Activated naive CD8-positive, alpha-beta T cell (primary cell): ENCODE data around the gene DLGAP4.

Experiments used
- H3K27ac Mint-ChIP-seq: one replicate; pipeline ENCODE4 v1.8.0; 2021; ENCODE audit warnings: mixed read lengths
- H3K27me3 Mint-ChIP-seq: one replicate; pipeline ENCODE4 v1.8.0; 2021; ENCODE audit warnings: mixed read lengths
- H3K36me3 Mint-ChIP-seq: one replicate; pipeline ENCODE4 v1.8.0; 2021; ENCODE audit warnings: mixed read lengths
- H3K4me1 Mint-ChIP-seq: one replicate; pipeline ENCODE4 v1.8.0; 2021; ENCODE audit warnings: low read depth, mixed read lengths
- H3K4me3 Mint-ChIP-seq: one replicate; pipeline ENCODE4 v1.8.0; 2021; ENCODE audit warnings: mild to moderate bottlenecking, mixed read lengths
- H3K9me3 Mint-ChIP-seq: one replicate; pipeline ENCODE4 v1.8.0; 2021; ENCODE audit warnings: low read depth, mixed read lengths

The DLGAP4 gene

DNA sequence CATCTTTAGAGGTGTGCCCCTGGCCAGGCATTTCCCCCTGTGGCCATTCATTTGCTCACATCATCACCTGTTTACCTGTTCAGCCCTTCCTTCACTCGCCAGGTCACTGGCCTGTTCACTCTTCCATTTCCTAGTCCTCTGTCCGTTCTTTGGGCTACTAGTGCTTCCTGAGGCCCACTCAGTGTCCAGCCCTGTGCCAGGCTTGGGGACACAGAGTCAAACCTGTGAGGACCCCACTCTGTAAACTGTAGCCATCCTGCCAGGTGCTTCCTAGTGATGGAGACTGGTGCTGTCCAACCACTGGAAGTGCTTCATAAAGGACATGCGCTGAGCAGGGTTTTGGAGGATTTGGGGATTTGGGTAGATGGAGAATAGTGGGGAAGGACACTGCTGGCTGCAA, 3.5 kb downstream of the DLGAP4 start:
- H3K27ac Mint-ChIP-seq: no peak overlapping the region
- peaks cover 31% of the 10 kb centered on the region for H3K27me3 Mint-ChIP-seq

DNA sequence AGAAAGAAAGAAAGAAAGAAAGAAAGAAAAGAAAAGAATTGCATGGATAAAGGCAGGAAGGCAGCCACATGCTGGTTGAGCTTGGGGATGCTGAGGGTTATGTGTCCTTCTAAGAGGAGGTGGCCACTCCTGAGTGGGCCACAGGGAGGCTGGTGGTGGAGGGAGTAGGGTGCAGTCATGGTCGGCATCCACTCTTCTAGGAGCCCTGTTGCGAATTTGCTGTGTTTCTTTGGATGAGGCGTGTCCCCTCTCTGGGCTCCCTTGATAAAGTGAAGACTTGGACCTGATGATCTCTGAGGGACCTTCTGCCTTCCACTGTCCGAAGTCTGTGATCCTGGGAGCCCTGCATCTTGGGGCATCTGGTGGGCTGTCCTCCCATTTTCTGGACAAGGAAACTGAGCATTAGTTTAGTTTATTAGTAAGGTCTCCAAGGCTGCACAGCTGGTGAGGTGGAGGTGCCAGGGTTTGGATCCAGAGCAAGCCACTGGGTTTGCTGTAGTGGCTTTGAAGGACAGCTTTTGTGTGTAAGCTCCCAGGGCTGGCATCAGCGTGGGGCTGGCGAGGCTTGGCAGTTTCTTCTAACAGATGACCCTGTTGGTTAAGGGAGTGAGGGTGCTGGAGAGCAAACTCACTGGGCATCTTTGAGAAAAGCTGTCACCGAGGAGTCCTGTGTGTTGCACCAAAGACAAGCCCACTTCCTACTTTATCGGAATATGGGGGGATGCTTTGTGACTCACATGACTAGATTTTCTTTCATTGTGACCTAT, 4.3 kb downstream of the DLGAP4 start:
- Mint-ChIP-seq H3K4me3 (no peak overlapping the region), H3K36me3 (no peaks in the 10 kb centered on the region), H3K9me3 (no peaks in the 10 kb centered on the region), H3K27ac (no peak overlapping the region), H3K4me1 (peaks cover 4% of the 10 kb centered on the region), H3K27me3 (peaks cover 24% of the 10 kb centered on the region)

More for the DNA sequence above, 3.5 kb downstream of the DLGAP4 start:
- H3K36me3 Mint-ChIP-seq: no peaks in the 10 kb centered on the region
- H3K9me3 Mint-ChIP-seq: no peaks in the 10 kb centered on the region
- no peak overlapping the region for H3K4me3 Mint-ChIP-seq
- H3K4me1 Mint-ChIP-seq: peaks cover 10% of the 10 kb centered on the region

DNA sequence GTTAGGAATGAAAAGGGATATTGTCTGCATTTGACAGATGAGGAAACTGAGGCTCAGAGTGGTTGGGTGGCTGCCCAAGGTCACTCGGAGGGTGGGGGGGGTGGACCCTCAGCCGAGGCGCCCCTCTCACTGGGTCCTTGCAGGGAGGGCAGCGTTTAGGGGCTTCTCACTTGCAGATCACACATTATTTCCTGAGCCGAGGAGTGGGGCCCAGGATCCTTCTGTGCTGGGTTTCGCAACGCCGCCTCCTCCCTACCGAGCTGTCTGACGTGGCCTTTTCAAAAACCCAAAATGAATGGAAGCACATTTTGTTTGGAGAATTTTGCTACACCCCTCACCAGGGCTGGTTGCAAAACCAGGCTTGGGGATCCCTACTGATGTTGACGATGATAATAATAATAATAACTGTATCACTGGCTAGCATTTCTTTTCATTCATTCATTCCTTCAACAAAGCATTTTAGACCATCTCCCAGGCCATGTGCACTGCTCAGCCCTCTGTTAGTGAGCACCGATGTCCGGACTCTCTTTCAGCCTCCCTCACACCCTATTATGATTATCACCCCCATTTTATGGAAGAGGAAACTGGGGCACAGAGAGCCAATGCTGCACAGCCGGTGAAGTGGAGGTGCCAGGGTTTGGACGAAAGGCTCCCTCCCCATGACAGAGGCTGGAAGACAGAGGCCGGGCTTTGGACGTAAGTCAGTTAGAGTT, 5.2 kb downstream of the DLGAP4 start:
- Mint-ChIP-seq H3K9me3 (no peaks in the 10 kb centered on the region), H3K36me3 (no peaks in the 10 kb centered on the region), H3K4me3 (no peak overlapping the region), H3K27ac (no peak overlapping the region), H3K27me3 (peaks cover 22% of the 10 kb centered on the region), H3K4me1 (peaks cover 2% of the 10 kb centered on the region)

DNA sequence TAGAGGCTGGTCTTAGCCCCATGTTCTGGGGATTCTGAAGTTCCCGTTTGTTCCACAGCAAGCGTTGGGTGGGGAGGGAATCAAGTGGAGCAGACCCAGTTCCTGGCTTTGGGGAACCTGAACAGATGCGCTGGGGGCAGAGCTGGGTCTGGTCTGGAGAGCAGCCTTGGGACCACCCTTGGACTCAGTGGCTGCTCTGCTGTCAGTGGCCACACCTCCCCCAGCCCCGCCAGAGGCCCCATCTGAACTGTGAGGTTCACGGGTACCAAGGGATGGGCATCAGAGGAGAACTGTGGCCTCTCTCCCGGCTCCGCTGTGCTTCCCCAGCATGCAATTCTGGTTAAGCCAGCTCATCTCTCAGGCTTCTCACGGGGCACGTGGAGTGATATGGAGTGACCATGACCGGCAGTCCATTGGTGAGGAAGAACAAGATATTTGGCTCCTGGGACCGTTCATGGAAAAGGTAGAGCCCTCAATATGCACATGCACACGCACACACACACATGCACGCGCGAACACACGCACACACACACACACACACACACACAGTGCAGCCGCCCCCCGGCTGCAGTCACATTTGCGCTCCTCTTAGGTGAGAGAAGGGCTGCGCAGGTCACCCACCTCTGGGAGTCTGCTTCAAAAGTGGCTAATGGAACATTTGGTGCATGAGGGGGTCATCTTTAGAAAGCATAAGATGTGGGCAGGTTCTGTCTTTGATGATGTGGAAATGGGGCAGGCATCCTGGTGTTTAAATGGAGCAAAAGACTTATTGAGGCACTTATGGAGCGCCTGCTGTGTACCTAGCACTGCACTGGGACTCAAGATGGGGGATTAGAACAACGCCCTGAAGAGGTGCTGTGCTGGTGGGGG, 6.0 kb downstream of the DLGAP4 start:
- H3K9me3 Mint-ChIP-seq: no peaks in the 10 kb centered on the region
- no peak overlapping the region for H3K4me3 Mint-ChIP-seq
- peaks cover 2% of the 10 kb centered on the region for H3K4me1 Mint-ChIP-seq
- peaks cover 22% of the 10 kb centered on the region for H3K27me3 Mint-ChIP-seq
- no peak overlapping the region for H3K27ac Mint-ChIP-seq
- no peaks in the 10 kb centered on the region for H3K36me3 Mint-ChIP-seq

DNA sequence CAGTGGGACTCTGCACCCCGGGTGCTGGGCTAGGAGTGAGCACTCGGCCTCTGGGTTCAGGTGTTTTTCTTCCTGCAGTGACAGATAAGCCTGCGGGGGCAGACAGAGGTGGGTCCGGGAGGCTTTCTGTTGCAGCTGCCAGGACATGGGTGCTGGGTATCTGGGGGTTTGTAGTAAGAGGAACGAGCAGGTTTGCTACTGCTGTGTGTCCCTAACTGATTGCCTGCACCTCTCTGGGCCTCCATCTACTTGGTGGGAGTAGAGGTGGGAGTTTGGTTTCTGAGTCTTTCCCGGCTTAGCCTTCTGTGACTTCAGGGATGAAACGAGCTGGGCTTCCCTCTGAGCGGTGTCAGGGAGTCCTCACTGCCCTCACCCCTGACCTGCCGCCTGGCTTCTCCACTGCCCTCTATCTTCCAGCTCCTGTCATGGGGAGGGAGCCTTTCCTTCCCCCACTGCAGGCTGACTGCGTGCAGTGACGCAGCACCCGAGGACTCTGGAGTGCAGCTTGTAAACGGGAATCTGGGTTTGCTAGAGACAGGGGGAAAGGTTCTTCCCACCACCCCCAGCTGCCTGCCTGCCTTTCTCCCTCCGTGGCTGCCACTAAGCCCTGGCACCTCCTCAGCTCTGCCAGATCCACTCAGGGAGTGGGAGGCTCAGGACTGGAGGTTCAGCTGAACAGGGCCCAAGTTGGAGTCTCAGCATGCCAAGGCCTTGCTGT, 6.7 kb downstream of the DLGAP4 start:
- Mint-ChIP-seq H3K36me3 (no peaks in the 10 kb centered on the region), H3K27ac (no peak overlapping the region), H3K9me3 (no peaks in the 10 kb centered on the region), H3K4me1 (no peaks in the 10 kb centered on the region), H3K4me3 (no peak overlapping the region), H3K27me3 (peaks cover 20% of the 10 kb centered on the region)

DNA sequence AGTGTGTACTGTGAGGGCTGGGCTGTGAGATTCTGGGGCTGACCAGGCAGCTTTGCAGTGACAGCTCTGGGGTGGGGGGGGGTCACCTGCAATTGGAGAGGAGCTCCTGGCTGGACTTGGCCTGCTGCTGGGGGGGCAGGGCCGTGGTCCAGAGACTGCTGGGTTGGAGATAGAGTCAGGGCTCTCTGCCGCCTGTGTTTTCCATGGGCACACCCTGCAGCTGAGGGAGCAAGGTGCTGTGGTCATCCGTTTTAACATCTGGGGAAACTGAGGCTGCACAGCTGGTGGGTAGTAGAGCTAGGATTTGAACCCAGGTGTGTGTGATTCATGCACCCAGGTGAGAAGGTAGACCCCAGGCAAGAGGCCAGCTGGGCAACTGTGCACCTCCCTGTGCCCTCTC, 7.3 kb downstream of the DLGAP4 start:
- Mint-ChIP-seq H3K27ac (no peak overlapping the region), H3K9me3 (no peaks in the 10 kb centered on the region), H3K36me3 (no peaks in the 10 kb centered on the region), H3K4me1 (no peaks in the 10 kb centered on the region), H3K27me3 (peaks cover 17% of the 10 kb centered on the region), H3K4me3 (no peak overlapping the region)

DNA sequence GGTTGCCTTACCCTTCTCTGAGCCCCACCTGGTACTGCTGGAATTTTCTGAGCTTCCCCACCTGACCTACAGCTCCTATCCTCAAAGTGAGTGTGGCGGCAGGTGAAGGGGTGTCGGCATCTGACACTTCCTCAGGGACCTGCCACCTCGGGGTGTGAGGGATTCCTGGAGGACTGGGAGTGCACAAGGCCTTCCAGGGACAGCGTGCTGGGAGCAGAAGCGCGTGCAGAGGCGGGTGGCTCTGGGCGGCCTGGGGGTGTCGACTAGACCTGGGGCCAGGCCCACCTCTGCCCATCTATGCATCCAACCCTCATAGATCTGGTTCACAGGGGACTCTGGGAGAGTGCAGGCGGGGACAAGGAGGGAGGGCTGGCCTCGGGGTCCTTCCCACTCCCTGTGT, 7.8 kb downstream of the DLGAP4 start:
- Mint-ChIP-seq H3K27ac (no peak overlapping the region), H3K4me1 (no peaks in the 10 kb centered on the region), H3K4me3 (no peak overlapping the region), H3K9me3 (no peaks in the 10 kb centered on the region), H3K36me3 (no peaks in the 10 kb centered on the region), H3K27me3 (peaks cover 14% of the 10 kb centered on the region)

DNA sequence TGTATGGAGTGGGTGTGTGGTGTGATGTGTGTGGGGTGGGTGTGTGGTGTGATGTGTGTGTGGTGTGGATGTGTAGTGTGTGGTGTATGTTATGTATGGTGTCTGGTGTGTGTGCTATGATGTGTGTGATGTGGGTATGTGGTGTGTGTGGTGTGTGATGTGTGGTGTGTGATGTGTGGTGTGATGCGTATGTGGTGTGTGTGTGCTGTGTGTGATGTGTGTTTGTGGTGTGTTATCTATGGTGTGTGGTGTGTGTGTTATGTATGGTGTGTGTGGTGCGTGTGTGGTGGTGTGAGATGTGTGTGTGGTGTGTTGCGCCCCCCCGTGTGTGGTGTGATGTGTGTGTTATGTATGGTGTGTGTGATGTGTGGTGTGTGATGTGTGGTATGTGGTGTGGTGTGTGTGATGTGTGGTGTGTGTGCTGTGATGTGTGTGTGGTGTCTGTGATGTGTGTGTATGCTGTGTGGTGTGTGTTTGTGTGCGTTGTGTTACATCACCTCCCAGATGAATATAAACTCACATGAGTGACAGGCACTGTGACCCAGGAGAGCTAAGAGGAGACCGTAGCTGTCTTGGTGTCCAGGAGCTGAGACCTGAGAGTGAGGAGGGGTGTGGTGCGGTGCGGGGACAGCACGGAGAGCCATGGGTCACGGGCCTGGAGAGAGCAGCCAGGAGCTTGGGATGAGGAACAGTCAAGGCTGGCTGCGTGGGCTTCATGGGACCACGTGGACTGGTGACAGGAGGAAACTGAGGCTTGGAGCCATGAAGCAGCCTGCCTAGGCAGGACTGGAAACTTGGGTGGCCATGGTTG, 8.8 kb downstream of the DLGAP4 start:
- no peaks in the 10 kb centered on the region for H3K4me1 Mint-ChIP-seq
- no peak overlapping the region for H3K4me3 Mint-ChIP-seq
- H3K27ac Mint-ChIP-seq: no peak overlapping the region
- H3K9me3 Mint-ChIP-seq: no peaks in the 10 kb centered on the region
- no peaks in the 10 kb centered on the region for H3K36me3 Mint-ChIP-seq
- H3K27me3 Mint-ChIP-seq: peaks cover 6% of the 10 kb centered on the region

DNA sequence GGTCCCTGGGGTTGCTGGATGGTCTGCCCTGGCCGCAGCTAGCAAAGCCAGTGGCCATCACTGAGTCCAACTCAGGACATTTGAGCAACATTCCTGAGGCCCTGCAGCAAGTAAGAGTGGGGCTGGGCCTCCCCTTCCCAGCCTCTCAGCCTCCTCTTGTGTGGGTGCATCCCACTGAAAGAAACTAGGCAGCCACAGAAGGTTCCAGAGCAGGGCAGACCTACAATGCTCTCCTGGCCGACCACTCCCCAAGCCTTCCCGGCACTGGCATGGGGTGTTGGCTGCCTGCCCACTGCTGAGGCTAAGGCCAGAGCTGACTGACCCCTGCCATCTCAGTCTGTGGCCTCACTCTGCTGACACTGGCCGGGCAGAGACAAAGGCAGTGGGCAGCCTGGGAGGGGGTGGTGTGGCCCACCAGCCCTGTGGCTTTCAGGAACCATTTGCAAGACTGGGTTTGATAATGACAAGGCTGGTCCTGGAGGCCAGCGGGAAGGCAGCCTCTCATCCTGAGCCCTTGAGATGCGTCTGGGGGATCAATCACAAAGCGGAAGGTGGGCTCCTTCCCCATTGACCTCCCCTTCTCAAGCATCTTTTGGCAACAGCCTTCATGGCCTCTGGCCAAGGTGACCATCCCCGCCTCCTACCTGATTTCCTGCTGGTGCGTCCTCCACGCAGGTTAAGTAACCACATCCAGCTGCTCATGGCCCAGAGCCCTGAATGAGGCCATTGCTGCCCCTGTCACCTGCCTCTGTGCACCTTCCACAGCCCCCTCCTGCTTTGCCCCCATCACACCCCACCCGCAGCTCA, 9.6 kb downstream of the DLGAP4 start:
- Mint-ChIP-seq H3K4me3 (no peak overlapping the region), H3K27me3 (peaks cover 1% of the 10 kb centered on the region), H3K36me3 (no peaks in the 10 kb centered on the region), H3K4me1 (no peaks in the 10 kb centered on the region), H3K9me3 (no peaks in the 10 kb centered on the region), H3K27ac (no peak overlapping the region)

DNA sequence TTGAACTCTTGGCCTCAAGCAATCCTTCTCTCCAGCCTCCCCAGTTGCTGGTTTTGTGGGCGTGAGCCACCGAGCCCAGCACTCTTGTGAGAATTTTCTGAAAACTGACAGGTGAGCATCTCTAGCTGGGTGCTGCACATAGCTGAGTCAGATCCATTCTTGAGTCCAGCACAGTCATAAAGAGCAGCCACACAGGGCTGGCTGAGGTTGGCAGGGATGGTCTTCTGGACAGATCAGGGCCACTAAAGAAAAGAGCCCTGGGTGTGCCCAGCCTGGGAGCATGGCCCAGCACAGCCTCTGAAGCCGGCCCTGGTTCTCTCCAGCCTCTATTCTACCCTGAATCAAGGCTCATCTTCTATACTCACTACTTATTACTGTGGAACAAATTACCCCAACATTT, 11.5 kb downstream of the DLGAP4 start:
- Mint-ChIP-seq H3K4me1 (no peaks in the 10 kb centered on the region), H3K9me3 (no peaks in the 10 kb centered on the region), H3K27me3 (peaks cover 4% of the 10 kb centered on the region), H3K4me3 (no peak overlapping the region), H3K36me3 (no peaks in the 10 kb centered on the region), H3K27ac (no peak overlapping the region)

DNA sequence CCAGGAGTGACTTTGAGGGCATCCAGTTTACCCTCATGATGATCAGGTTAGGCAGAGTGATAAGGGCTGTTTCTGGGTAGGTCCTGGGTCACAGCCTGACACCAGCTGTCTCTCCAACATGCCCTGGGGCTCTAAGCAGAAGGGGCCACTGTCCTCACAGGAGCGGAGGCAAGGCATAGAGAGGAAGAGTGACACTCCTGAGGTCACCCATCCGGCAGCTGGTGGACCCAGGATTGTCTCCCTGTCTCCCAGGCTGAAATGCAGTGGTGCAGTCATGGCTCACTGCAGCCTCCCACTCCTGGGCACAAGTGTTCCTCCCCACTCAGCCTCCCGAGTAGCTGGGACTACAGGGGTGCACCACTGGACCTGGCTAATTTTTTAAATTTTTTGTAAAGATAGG, 12.0 kb downstream of the DLGAP4 start:
- peaks cover 4% of the 10 kb centered on the region for H3K27me3 Mint-ChIP-seq
- H3K4me1 Mint-ChIP-seq: no peaks in the 10 kb centered on the region
- H3K4me3 Mint-ChIP-seq: no peak overlapping the region
- H3K27ac Mint-ChIP-seq: no peak overlapping the region
- H3K9me3 Mint-ChIP-seq: no peaks in the 10 kb centered on the region
- H3K36me3 Mint-ChIP-seq: no peaks in the 10 kb centered on the region

DNA sequence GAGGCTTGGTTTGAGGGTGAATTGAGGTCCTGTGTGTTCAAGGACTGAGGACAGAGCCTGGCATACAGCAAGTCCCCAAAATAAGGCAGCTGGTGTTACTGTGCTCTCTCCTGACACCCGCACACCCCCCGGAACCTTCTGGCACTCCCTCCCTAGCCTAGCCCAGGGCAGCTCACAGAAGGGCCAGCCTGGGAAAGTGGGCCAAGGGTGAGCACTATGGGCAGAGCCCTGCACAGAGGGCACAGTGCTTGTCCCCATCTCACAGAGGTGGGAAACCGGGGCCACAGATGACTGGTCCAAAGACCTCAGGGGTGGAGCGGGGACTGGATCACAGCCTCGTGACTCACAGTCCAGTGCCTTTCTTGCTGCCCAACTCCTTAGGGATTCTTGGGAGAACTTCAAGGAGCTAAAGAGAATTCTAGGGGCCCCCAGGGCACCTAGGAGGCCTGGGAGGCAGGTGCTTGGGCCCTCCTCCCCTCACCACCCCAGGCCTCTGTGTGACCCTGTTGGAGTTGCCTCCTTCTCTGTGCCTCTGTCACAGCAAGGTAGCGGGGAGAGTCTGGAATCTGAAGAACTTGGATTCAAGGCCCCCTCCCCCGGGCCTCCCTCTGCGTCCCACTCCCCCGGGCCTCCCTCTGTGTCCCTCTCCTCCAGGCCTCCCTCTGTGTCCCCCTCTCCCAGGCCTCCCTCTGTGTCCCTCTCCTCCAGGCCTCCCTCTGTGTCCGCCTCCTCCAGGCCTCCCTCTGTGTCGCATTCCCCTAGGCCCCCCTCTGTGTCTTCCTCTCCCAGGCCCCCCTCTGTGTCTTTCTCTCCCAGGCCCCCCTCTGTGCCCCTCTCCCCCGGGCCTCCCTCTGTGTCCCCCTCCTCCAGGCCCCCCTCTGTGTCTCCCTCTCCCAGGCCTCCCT, 13.5 kb downstream of the DLGAP4 start:
- H3K4me3 Mint-ChIP-seq: no peak overlapping the region
- H3K27ac Mint-ChIP-seq: no peak overlapping the region
- H3K9me3 Mint-ChIP-seq: peaks cover 4% of the 10 kb centered on the region
- H3K27me3 Mint-ChIP-seq: peaks cover 4% of the 10 kb centered on the region
- no peaks in the 10 kb centered on the region for H3K36me3 Mint-ChIP-seq
- no peaks in the 10 kb centered on the region for H3K4me1 Mint-ChIP-seq
